Testis (tissue), 2 donors: ENCODE data around the gene HS3ST4.

Experiments
- CTCF ChIP-seq, 3 experiments: fragments of 450-650 bp in 2 of 3; fragments of 200-600 bp in 1 of 3; sonication (generic) in 1 of 3; IDR thresholded peaks; one replicate each; pipeline ENCODE4 v1.5.1; 2016 to 2019; ENCODE audit warnings: antibody characterized with exemption in 3 of 3, mild to moderate bottlenecking in 2 of 3, moderate library complexity in 1 of 3
- POLR2A ChIP-seq: fragments of 450-650 bp; IDR thresholded peaks from one replicate; pipeline ENCODE4 v1.6.1; 2017; ENCODE audit warnings: antibody characterized with exemption, mild to moderate bottlenecking, moderate library complexity

- no peak for TF ChIP-seq POLR2A
- no peak for TF ChIP-seq CTCF (IDR thresholded peaks at IDR 0.05)
These were observed 29.7 kb downstream of the HS3ST4 start for GRCh38 chr16:25721439-25721838.
